GM18861 (cell line): ENCODE results near the gene CLDN7.

ENCODE experiments used
- ATAC-seq: cut with Tn5 transposase; IDR thresholded peaks from one replicate; pipeline ENCODE4 v1.9.1; 2021; ENCODE audit not compliant: unreplicated experiment

CLDN7 gene

DNA sequence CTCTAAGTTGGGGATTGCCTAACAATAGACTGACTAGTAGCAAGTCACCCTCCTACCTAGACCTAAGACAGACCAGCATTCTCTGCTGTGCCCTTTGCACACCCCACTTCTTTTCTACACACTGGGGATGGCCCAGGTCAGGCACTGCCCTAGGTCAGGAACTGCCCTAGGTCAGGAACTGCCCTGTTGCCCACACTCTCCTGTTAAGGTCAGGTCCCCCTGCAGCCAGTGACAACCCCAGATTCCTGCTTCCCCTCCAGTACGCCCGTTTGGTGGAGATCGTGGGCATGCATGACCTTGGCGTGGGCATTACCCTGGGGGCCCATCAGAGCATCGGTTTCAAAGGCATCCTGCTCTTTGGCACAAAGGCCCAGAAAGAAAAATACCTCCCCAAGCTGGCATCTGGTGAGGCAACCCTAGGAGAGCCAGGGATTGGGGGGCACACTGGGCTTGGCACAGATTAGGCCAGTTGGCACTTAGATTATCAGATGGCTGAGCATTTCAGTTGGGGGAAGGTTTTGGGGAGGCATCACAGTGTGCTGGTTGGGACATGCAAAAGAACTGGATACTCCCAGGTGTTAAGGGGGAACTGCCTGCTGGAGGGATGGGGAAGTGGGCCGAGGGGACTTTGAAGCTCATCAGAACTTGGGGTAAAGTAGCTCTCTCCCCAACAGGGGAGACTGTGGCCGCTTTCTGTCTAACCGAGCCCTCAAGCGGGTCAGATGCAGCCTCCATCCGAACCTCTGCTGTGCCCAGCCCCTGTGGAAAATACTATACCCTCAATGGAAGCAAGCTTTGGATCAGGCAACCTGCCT is 40.8 kb downstream of the CLDN7 start:
- ATAC-seq: no peak

DNA sequence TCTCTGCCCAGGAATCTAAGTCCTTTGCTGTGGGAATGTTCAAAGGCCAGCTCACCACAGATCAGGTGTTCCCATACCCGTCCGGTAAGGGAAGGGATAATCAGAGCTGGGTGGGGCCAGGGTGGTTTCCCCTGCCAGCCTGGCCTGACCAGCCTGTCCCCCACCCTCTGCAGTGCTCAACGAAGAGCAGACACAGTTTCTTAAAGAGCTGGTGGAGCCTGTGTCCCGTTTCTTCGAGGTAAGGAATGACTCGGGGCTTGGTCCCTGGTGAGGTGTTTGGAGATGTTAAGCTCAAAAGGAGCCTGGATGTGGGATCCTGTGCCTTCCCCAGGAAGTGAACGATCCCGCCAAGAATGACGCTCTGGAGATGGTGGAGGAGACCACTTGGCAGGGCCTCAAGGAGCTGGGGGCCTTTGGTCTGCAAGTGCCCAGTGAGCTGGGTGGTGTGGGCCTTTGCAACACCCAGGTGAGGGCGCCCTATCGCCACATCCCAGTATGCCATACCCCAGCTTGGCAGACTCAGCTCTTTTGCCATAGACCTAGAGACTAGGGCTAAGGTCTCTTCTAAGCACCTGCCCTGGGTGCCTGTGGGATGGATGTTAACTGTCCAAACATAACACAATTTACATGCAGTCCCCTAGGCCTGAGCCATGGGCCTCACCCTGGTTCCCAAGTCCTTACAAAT is 41.5 kb downstream of the CLDN7 start:
- no peak for ATAC-seq

DNA sequence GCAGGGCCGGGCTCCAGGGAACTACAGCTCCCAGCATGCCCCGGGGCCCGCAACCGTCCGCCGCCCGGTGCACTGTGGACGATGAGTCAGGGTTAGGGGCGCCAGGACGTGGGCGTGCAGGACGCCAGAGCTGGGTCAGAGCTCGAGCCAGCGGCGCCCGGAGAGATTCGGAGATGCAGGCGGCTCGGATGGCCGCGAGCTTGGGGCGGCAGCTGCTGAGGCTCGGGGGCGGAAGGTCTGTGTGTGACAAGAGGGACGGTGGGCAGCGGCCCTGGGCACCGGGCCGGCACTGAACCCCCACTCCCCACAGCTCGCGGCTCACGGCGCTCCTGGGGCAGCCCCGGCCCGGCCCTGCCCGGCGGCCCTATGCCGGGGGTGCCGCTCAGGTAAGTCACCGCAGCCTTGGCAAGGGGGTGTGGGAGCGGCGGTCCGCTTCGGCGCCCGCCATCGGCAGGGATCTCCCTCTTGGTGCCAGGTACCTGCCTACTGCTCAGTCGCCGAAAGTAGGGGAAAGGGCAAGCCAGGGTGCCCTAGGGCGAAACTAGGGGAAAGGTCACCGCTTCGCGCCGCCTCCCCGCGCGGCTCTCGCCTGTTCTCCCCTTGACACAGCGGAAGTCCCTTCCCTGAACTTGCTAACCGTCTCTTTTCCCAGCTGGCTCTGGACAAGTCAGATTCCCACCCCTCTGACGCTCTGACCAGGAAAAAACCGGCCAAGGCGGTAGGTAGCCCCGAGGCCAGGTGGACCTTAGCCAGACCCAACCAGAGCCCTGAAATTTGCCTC is 42.3 kb downstream of the CLDN7 start, which contains the start of the genes ACADVL and DLG4:
ACADVL (plus strand) TSS at position 127 of the 781 bp plus-strand sequence; CDS start at position 174, 47 bp downstream.
DLG4 (minus strand) TSS at position 25 of the 781 bp plus-strand sequence.
- ATAC-seq: peak; percentile 40

DNA sequence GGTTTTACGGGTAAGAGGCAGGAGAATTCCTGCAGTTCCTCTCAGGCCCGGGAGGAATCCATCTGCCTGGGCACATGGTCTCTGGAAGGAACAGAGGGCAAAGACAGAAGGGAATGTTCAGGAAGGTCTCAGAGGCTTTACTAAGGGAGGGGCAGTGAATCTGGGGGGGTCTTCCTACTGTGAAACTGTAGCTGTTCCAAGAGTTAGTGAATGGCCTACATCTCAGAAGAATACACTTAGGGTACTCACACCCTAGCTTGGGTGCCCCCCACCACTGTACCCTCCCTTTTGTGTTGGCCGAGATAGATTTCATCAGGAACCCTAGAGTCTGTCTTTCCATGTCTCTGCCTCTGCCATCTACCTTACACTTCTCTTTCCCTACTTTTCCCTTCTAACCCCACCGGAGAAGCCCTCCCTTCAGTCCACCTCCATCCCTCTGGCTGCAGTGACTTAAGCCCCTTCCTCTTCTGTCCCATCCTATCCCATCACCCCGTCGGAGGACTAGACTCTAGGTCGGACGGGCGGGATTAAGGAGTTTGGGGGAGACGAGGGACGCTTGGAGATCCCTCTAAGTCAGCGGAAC is 43.0 kb downstream of the CLDN7 start:
- ATAC-seq: no peak

DNA sequence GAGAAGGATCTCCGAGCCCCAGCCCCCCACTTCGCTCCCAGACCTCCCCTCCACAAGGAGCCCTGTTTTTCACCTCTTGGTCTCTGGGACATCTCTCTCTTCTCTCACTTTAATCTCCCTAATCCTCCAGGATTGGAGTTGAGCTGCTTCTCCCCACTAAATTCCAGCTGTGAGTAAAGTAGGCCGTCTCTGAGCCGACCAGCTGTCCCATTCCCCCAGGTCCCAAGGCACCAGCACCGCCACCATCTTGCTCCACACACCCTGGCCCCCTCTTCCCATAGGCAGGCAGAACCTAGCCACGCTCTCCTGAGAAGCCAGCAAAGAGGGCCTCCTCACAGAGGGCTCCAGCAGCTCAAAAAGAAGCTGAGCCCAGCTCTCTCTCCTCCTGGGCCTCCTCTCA is 43.5 kb downstream of the CLDN7 start:
- no peak for ATAC-seq

DNA sequence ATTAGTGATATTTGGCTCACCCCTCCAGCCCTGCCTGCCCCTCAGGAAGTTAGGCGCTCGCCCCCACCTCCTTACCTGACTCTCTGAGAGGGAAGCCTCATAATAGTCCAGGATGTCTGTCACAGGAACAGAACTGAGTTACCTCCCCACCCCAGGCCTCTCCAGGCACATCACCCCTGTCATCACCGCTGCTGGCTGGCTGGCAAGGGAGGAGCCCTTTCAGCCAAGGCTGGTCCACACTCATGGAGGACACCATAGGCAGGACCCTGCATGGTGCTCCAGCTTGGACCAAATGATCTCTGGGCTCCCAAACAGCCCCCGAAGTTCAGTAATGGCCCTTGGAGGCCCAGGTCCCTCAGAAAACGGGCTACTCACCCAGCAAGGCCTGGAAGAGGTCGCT is 44.1 kb downstream of the CLDN7 start:
- ATAC-seq: no peak

DNA sequence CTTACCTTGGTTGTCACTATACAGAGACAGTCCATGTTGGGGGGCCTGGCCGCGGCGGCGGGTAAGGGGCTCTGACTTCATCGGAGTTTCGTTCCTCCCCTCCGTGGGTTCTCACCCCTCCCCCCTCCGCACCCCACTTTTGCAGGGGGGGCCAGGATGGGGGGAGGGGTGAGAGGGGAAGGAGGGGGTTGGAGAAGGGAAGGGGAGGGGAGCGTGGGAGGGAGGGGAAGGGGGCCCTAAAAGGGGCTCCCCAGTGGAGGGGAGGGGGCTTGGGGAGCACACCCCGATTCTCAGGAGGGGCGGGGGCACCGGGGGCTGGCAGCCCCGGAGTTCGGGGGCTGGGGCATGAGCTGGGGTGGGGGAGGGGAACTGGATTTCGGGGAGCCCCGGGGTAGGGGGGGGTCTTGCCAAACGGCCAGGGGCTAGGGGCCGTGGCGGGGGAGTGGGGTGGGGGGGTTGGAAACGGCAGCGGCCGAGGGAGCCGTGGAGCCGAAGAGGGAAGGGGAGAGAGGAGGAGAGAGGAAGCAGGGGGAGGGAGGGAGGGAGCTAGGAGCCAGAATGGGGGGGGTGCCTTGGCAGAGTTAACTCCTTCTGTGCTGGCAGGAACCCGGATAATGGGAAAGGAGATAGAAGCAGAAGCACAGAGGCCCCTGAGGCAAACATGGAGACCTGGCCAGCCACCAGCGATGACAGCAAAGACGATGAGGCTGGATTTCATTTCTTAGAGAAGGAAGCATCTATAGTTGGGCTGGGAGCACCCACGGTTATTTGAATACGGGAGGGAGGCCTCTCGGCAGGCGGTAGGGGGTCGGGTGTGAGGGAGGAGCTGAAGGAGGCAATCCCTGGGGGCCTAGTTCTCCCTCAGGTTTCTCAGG is 44.9 kb downstream of the CLDN7 start:
- no peak for ATAC-seq

DNA sequence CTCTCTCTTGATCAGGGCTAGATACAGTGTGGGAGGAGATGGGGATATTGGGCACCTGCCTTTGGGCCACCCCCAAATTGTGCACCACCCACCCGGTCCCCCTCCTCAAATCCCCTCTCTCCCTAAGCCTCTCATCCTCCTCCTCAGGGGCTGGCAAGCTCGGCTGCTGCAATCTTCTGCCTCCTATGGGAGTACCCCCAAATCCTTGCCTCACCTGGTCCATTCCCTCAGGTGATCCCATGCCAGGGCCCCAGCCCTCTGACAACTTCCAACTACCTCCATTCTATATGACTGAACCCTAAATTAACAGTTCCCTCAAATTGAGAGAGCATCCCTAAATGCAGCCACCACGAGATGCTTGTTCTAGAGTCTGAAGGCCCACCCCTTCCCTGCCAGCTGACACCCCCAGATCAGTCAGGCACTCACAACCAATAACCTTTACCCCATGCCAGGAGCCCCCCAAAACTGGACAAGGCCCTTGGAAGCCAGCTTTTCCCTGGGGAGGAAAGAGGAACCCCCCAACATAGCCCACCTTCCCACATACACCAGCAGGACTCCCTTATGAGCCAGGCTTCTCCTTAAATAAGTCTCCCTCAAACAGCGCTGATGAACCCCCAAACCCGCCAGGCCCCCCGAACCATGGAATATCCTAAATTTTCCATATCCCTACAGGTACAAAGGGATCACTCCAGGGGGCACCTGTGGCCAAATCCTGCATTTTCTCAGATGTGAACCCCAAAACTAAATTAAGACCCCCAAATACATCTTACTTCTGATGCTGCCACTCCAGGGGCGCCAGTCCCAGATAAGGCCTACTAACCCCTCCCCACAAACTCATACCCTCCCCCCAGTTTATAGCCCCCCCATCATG is 45.8 kb downstream of the CLDN7 start:
- no peak for ATAC-seq

DNA sequence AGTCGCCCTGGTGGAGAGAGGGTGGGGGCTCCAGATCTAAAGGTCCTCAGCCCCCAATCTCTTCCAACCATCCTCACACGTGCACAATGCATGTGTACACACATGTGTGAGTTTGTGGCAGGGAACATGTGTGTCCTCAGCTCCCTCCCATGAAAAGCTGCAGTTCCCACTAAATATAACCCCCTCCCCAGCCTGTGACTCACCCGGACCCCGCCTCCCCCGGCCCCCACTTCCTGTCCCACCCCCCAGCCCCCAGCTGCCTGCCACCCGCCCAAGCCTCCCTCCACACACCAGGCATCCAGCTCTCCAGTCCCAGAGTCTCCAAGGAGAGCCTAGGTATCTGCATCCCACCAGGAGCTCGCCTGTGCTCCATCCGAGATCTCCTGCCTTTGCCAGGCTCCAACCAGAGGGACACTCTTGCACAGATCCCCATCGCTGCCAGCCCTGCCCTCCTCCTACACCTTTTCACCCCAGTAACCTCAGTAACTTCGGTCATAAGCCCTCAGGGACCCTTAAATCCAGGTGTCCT is 46.6 kb downstream of the CLDN7 start:
- ATAC-seq: no peak

DNA sequence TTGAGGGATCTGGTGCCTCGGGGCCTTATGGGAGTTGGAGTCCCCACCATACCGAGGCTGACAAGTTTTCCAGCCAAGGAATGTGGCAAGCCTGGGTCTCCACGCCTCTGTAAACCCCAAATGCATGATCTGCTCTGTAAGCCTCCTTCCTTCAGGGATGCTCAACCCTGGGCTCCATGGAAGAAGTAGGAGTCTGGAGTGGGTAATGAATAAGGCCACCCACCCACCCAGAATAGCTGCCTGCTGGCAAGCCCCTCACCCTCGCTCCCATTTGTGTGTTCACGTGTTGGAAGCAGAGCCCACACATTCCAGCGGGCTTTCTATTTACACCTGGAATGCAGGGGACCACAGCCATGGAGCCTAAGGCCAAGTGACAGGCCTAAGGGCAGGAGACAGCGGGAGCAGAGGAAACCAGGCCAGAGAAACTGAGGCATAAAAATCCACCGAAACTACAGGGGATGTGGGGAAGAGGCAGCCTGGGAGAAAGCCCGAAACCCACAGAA is 47.1 kb downstream of the CLDN7 start:
- ATAC-seq: no peak

DNA sequence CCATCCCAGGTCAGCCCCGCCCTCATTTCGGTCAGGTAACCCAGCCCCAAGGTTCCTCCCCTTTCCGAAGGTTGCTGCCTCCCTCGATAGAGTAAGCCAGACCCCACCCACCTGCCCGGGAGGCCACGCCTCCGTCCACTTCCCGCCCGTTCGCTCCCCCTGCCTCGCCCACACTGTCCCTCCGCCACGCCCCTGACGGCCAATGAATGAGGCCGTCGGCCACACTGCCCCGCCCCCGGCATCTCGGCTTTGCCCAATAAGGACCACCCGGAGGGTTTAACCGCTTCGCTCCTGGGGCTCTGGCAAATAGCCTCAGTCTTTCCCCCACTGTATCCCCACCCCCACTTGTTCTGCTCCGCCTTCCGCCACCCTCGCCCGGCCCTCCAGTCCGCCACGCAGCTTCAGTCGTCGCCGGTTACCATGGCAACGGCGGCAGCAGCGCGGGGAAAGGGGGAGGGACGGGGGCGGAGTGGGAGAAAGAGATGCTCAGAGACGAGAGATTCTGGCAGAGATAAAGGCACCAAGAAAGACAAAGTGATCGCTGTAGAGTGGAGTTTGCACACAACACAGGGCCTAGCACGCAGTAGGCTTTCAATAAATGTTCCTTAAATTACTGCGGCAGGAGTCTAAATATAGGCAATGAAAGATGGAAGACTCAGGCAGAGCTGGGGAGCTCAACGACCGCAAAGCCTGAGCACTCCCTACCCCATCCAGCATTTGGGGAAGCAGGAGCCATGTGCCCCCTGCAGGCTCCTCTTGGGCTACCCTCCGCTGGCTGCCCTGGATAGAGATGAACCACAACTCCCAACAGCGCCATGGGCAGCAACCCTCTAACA is 47.8 kb downstream of the CLDN7 start:
- ATAC-seq: peak; percentile 70

DNA sequence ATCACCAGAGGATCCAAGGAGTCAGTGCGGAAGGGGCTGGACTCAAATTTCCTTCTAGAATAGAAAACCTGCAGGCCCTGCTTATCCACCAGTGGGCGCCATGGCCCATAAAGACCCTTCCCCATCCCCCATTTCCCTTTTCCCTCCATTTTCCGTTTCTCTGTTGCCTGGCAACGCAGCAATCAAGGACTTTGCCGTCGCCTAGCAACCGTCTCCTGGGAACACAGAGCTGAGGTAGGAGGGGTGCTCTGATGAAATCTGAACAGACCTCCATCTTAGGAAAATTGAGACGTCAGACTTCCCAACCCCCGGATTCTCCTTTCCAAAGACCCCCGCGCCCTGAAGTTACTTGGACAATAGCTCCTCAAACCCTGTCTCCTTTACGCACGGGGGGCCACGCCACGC is 48.4 kb downstream of the CLDN7 start:
- ATAC-seq: no peak

DNA sequence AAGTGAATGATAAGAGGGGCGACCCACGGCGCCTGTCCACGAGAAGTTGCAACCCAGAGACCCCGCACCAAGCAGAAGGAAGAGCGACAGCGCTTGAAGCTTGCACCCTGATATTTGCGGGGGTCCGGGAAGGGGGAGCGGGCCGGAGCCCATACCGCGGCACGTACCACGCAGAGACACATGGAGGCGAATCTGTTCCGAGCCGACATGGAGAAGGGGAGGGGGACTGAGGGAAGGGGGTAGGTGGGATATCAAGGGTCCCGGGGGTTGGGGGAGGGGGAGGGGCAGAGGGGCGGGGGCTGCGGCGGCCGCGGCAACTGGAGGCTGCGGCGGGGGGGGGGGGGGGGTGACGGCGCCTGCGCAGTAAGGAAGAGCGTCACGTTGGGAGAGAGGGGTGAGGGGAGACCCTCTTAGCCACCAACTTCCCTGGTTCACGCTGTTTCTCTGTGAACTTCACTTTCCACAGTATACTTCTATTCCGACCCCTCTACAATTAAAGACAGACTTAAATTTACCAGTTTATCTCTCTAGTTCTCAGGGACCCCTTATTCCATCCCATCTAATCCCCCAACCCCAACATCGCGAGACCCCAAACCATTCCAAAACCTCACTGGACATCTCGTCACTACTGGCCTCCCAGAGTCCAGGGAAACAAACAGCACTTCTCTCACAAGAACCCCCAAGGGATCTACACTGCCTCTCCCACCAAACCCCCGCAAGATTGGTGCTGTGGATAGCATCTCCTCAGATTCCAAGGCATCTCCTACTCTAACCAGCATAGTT is 50.6 kb downstream of the CLDN7 start:
- no peak for ATAC-seq
